Peyer's patch (tissue), 4 donors: ENCODE data around the gene GNGT2.

Source experiments
- CTCF ChIP-seq, 6 experiments: fragments of 450-650 bp in 4 of 6; fragments of 200-600 bp in 2 of 6; sonication (generic) in 1 of 6; IDR thresholded peaks; one replicate each; pipeline ENCODE4 v1.5.1; 2017 to 2019; ENCODE audit warnings: antibody characterized with exemption in 6 of 6, mild to moderate bottlenecking in 3 of 6, moderate library complexity in 1 of 6
- POLR2A ChIP-seq, 2 donors: fragments of 450-650 bp; IDR thresholded peaks; one replicate each; pipeline ENCODE4 v1.5.1; 2017; ENCODE audit warnings: antibody characterized with exemption in 2 of 2, mild to moderate bottlenecking in 2 of 2, moderate library complexity in 2 of 2

- TF ChIP-seq CTCF (IDR thresholded peaks at IDR 0.05) (no peak), POLR2A (IDR thresholded peaks at IDR 0.05) (no peak)
These were observed 12.9 kb downstream of the GNGT2 start for GRCh38 chr17:49197346-49197998.
